Pons (tissue), 1 donor: ENCODE measurements around the gene IGF1R.

Experiments used
- DNase-seq: peaks from one replicate; pipeline ENCODE4 v3.0.0-alpha.2; 2016; ENCODE audit warnings: low spot score

IGF1R gene

GRCh38 chr15:98705070-98705469, 56.7 kb downstream of the IGF1R start:
- DNase-seq: no peak

GRCh38 chr15:98706387-98706786, 58.0 kb downstream of the IGF1R start:
- no peak for DNase-seq

- DNase-seq: no peak
Measured at GRCh38 chr15:98706986-98707385, 58.6 kb downstream of the IGF1R start.

GRCh38 chr15:98708037-98708590, 59.8 kb downstream of the IGF1R start:
- DNase-seq: no peak

GRCh38 chr15:98711810-98712209, 63.5 kb downstream of the IGF1R start:
- no peak for DNase-seq

- no peak for DNase-seq
Measured at GRCh38 chr15:98712845-98713584, 64.7 kb downstream of the IGF1R start.

- DNase-seq: no peak
Measured at GRCh38 chr15:98713585-98714001, 65.3 kb downstream of the IGF1R start.

GRCh38 chr15:98714922-98715321, 66.6 kb downstream of the IGF1R start:
- no peak for DNase-seq

GRCh38 chr15:98715401-98715800, 67.1 kb downstream of the IGF1R start:
- DNase-seq: no peak

GRCh38 chr15:98715890-98716443, 67.6 kb downstream of the IGF1R start:
- DNase-seq: no peak

- no peak for DNase-seq
Measured at GRCh38 chr15:98717371-98717770, 69.0 kb downstream of the IGF1R start.

- no peak for DNase-seq
Measured at GRCh38 chr15:98717942-98718341, 69.6 kb downstream of the IGF1R start.

GRCh38 chr15:98718426-98719136, 70.2 kb downstream of the IGF1R start:
- no peak for DNase-seq

GRCh38 chr15:98719137-98719740, 70.9 kb downstream of the IGF1R start:
- no peak for DNase-seq

- DNase-seq: no peak
Measured at GRCh38 chr15:98720031-98720430, 71.7 kb downstream of the IGF1R start.

- DNase-seq: no peak
Measured at GRCh38 chr15:98720577-98721565, 72.5 kb downstream of the IGF1R start.

- no peak for DNase-seq
Measured at GRCh38 chr15:98722209-98722608, 73.9 kb downstream of the IGF1R start.

- DNase-seq: no peak
Measured at GRCh38 chr15:98722645-98723044, 74.3 kb downstream of the IGF1R start.

- no peak for DNase-seq
Measured at GRCh38 chr15:98723195-98723594, 74.9 kb downstream of the IGF1R start.

- no peak for DNase-seq
Measured at GRCh38 chr15:98724048-98724447, 75.7 kb downstream of the IGF1R start.

- DNase-seq: no peak
Measured at GRCh38 chr15:98724494-98724893, 76.2 kb downstream of the IGF1R start.
